GM10847 (cell line): ENCODE measurements around the gene RDX.

ENCODE experiments used
- POLR2A ChIP-seq: IDR thresholded peaks from 2 replicates; pipeline ENCODE4 v1.6.1; 2011; ENCODE audit not compliant: insufficient read length; ENCODE audit errors: extremely low read depth

RDX gene

GRCh38 chr11:110172468-110173065 is 123.8 kb downstream of the RDX start:
- no peak for TF ChIP-seq POLR2A

DNA sequence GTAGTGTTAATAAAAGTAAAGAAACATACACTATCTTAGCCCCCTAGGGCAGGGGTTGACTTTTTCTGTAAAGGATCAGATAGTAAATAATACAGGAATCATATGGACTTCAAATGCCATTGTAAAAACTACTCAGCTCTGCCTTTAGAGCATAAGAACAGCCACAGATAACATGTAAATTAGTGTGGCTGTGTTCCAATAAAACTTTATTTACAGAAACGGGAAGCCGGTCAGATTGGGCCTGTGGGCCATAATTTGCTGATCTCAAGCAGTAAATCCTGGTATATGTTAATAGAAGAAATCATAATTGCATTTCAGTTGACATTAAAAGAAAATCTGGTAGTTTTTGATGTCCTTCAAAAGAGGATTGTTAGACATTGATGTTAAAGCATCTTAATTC is 126.7 kb downstream of the RDX start:
- no peak for TF ChIP-seq POLR2A

DNA sequence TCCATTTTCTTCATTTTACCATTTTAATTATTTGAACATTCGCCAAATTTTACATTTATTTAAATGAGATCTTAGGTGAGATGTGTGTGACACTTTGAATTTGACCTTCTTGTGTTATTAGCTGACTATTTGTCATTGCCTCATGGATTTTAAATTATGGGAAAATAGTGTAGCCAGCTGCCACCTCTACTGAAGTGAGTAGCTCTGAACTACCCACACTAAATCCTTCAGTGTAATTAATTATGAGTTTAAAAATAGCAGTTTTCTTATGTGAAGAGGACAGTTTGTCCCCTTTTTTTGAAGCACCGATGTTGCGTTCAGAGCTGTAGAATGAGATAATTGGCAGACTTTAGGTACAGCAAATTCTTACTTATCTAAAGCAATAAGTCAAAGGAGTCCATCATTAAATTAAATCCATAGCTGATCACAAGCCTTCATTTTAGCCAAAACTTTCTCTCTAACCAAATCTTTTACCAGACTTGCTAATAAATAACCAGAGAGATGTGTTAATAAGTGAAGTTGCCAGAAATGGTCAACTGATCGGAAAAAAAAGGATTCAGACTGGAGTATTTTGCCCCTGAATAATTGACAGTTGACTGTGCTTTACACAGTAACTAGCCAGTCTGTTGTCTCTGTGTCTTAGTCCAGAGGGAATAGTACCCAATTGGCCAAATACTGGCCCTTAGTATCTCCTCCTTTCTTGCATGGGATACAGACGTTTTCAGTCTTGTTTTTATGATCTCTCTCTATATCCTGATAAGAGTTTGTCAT is 128.2 kb downstream of the RDX start:
- TF ChIP-seq POLR2A: no peak

DNA sequence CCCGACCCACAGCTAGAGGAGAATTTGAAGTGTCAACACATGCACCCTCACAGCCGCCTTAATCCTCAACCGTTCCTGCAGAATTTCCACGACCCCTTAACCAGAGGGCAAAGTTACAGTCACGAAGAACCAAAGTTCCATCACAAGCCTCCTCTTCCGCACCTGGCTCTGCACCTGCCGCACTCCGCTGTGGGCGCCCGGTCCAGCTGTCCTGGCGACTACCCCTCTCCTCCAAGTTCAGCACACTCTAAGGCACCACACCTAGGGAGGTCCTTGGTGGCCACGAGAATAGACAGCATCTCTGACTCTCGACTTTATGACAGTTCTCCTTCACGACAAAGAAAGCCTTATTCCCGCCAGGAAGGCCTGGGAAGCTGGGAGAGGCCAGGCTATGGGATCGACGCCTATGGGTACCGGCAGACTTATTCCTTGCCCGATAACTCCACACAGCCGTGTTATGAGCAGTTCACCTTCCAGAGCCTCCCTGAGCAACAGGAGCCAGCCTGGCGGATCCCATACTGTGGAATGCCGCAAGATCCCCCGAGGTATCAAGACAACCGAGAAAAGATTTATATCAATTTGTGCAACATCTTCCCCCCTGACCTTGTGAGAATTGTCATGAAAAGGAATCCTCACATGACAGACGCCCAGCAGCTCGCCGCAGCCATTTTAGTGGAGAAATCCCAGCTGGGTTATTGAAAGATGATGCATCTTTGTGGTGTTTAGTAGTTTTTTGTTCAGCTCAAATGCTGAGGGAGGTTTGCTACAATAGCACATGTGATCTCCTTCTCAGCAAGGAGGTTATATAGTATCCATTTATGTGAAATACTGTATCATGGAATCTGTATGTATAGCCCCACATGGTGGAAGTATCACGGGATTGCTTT is 131.1 kb downstream of the RDX start:
- TF ChIP-seq POLR2A: peak; percentile 8

DNA sequence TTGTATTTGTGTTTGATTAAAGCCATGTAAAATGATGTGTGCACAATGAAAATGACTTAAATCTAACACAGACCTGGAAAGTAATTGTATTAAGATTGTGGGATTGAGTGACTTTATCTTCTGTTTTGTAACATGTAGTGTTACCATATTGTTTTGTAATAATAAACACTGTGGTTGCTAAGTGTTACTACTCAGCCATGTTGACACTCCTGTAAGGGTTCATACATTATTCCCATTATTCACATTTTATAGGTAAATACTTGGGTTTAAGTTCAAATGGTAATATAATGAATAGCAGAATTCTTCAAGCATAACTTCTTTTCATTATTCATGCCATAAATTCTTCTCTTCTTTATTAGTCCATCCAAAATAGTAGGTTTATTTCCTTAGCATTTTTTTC is 134.2 kb downstream of the RDX start:
- no peak for TF ChIP-seq POLR2A

DNA sequence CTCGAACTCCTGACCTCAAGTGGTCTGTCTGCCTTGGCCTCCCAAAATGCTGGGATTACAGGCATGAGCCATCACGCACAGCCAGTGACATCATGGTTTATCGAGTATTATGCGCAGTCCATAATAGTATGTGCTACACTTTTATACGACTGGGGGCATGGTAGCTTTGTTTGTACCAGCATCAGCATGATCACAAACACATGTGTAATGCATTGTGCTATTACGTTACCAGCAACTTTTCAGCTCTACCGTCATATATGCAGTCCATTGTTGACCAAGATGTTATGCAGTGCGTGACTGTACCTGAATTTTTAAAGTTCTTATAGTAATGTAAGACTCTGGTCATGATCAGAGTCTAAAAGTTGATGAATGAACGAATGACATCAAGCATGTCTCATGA is 135.4 kb downstream of the RDX start:
- no peak for TF ChIP-seq POLR2A

GRCh38 chr11:110160437-110160836 is 136.0 kb downstream of the RDX start:
- no peak for TF ChIP-seq POLR2A

DNA sequence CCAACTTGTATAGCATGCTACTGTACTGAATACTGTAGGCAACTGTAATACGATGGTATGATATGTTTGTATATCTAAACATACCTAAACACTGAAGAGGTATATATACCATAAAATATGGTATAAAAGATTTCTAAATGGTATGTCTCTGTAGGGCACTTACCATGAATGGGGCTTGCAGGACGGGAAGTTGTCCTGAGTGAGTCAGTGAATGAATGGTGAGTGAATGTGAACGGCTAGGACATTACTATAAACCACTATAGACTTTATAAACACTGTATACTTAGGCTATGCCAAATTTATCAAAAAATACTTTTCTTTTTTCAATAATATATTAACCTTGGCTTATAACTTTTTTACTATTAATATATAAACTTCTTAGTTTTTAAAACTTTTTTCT is 136.4 kb downstream of the RDX start:
- TF ChIP-seq POLR2A: no peak

DNA sequence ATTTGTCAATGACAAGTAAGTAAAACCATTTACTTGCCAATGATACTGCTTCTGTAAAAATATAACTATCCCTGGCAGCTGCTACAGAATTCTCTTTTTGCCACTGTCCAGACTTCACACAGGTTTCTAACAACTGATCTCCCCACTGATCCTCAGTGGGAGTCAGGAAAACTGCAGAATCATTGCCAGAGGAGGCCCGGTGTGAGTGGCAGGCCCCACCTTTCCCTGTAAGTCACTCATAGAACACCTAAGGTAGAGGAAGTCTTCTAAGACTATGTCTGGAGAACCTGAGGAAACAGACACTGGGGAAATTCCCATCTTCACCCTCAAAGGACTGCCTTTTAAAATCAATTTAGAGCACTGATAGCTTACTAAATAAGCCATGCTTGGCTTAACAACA is 136.9 kb downstream of the RDX start:
- no peak for TF ChIP-seq POLR2A

GRCh38 chr11:110158317-110159200 is 137.9 kb downstream of the RDX start:
- TF ChIP-seq POLR2A: no peak

DNA sequence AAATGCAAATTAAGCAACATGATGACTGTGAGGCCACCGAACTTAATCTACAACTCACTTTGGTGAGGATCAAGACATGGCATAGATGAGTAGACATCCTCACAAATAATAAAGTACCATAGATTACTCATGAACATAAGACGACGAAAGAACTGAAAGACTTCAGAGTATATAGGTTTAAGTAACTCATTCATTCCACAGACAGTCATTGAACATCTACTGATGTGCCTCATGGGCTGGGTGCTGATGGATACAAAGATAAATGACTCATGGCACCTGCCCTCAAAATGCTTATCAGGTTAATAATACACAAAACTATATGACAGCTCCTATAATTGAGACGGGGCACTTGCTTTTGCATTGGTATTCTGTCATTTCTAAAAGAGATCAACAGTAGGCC is 139.9 kb downstream of the RDX start:
- TF ChIP-seq POLR2A: no peak

GRCh38 chr11:110153474-110153873 is 142.9 kb downstream of the RDX start:
- TF ChIP-seq POLR2A: no peak

DNA sequence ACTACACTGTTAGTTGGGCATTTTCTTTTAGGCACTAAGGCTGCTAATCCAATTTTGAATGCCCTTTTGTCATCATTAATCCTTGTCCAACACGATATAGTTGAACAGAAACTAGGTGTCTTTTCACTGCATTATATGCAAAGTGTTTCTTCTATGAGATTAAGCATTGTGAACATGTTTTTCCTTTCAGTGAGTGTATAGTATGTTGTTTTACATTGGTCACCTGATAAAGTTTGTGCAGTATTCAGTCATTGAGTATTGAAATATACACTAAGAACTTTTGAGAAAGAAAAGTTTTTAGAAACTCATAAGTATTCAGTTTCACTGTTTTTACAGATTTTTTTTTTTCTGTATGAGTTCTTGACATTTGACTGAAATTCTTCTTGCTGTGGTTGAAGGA is 144.2 kb downstream of the RDX start:
- no peak for TF ChIP-seq POLR2A

DNA sequence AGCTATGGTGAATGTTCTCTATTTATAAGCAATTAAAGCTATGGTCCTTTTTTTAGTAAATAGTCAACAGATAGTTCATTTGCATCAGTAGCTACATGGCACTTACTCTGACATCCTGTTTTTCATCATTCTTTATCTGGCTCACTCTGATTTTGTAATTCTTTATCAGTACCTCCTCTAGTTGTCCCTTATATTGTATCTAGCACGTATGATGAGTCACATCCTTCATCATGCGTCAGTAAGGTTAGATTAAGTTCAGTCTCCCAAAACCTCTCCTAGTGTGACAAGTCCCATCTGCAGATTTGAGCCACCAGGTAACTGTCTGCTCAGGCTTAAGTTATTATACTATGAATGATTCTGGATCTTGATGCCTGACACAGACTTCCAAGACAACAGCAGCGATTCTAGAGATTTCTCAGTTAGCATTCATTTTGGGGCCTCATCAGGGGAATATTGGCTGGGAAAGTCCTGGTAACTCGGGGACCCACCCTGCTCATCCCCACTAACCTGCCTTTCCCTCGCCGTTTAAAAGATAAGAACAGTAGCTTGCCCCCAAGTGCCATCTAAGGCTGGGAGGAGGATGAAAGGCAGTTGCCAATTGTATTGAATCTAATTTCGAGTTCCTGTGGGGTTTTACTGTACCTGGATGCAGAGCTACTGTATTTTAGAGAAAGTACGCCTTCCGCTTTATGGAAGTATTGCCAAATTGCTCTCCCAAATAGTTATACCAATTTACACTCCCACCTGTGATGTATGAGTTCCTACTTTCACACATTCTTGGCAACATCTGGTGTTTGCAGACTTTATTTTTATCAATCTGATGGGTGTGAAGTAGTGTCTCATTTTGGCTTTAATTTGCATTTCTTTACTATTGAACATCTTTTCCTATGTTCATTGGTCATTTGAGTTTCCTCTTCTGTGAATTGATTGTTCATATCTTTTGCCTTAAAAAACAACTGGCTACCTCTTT is 147.4 kb downstream of the RDX start:
- TF ChIP-seq POLR2A: no peak

GRCh38 chr11:110147962-110148709 is 148.3 kb downstream of the RDX start:
- TF ChIP-seq POLR2A: no peak
